ENCODE measurements around the gene CDC40. TPM values are rescaled to one million over a fixed set of nuclear protein-coding genes. Genes with fewer than 3 reads are reported as not detected.
"Not testable (repeated sequence)": the region's sequence is repeated elsewhere in the genome, so short reads cannot be mapped to it uniquely, and the experiment has no call there.

The CDC40 gene
- total RNA-seq, 1 donor from 2014 or later = 24.3 TPM

- H3K9me3 Mint-ChIP-seq = no peaks in the 10 kb centered on the region
- no peaks in the 10 kb centered on the region for H3K27me3 Mint-ChIP-seq (ENCODE audit: low read depth)
- H3K4me1 Mint-ChIP-seq = no peaks in the 10 kb centered on the region
- no peak for DNase-seq (ENCODE audit: low spot score in 2 of 2, unreplicated experiment in 2 of 2)
- H3K4me3 Mint-ChIP-seq = no peak overlapping the region
- no peak for TF ChIP-seq CTCF (IDR thresholded peaks at IDR 0.05; ENCODE audit: unreplicated experiment)
- H3K36me3 Mint-ChIP-seq = peaks cover 38% of the 10 kb centered on the region
- H3K27ac Mint-ChIP-seq = no peak overlapping the region
Measured at GRCh38 chr6:110226261-110226660, 46.0 kb downstream of the CDC40 start.

DNA sequence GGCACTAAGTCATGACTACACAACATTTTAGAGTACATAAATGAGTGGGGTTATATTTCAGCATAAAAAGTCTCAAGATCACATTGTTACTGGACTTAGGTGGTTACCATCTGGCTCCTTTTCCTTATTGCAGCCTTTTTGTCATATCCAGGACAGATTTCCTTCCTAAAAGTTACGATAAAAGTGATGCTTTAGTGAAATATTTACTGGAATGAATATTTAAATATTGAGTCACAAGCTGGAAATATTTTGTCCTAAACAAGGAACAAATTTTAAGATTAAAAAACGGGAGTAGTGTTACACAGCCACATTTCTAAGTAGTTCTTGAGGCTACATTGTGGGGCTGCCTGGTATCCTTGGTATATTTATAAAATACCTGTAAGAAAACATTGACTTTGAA lies 52.2 kb downstream of the CDC40 start:
- no peaks in the 10 kb centered on the region for H3K27me3 Mint-ChIP-seq (ENCODE audit: low read depth)
- DNase-seq (ENCODE audit: low spot score in 2 of 2, unreplicated experiment in 2 of 2) = no peak
- H3K9me3 Mint-ChIP-seq = peaks cover 16% of the 10 kb centered on the region
- H3K36me3 Mint-ChIP-seq = peaks cover 24% of the 10 kb centered on the region
- no peak for TF ChIP-seq CTCF (IDR thresholded peaks at IDR 0.05; ENCODE audit: unreplicated experiment)
- no peak overlapping the region for H3K27ac Mint-ChIP-seq
- H3K4me1 Mint-ChIP-seq = no peaks in the 10 kb centered on the region
- no peak overlapping the region for H3K4me3 Mint-ChIP-seq

DNA sequence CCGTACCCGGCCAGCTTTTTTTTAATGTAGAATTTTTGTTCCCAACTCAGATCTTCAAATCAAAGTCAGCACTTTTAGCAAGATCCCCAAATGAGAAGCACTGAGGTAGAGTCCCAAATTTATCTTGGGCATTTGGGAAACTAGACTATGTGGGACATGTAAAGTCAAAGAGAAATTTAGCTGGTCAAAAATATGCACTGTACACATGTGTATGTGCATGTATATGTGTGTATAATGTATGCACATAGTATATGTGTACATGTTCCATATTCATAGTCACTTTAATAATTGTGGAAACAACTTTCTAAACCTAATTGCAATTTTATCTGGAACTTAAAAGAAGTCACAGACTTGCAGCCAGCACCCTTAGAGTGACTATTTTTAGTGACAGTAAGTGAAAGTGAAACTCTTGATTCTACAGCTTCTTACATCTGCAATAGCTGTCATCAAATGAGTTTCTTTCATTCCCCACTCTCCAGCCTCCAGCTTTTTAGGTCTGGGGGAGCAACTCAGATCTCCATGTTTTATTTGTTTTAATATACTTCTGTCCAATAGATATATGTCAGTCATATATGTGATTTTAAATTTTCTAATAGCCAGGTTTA lies 53.6 kb downstream of the CDC40 start:
- Mint-ChIP-seq H3K4me1 (no peaks in the 10 kb centered on the region), H3K4me3 (no peak overlapping the region), H3K27me3 (ENCODE audit: low read depth) (no peaks in the 10 kb centered on the region), H3K36me3 (peaks cover 36% of the 10 kb centered on the region), H3K27ac (no peak overlapping the region), H3K9me3 (peaks cover 20% of the 10 kb centered on the region)
- no peak for TF ChIP-seq CTCF (IDR thresholded peaks at IDR 0.05; ENCODE audit: unreplicated experiment)
- no peak for DNase-seq (ENCODE audit: low spot score in 2 of 2, unreplicated experiment in 2 of 2)

- not testable (repeated sequence) for H3K4me3 Mint-ChIP-seq; H3K27me3 Mint-ChIP-seq (ENCODE audit: low read depth); H3K4me1 Mint-ChIP-seq; DNase-seq (ENCODE audit: low spot score in 2 of 2, unreplicated experiment in 2 of 2); H3K27ac Mint-ChIP-seq
- Mint-ChIP-seq H3K36me3 (peaks cover 33% of the 10 kb centered on the region), H3K9me3 (peaks cover 20% of the 10 kb centered on the region)
Measured at GRCh38 chr6:110236007-110236406, 55.8 kb downstream of the CDC40 start.

GRCh38 chr6:110239526-110240274 lies 59.5 kb downstream of the CDC40 start:
- H3K4me1 Mint-ChIP-seq = no peaks in the 10 kb centered on the region
- peaks cover 20% of the 10 kb centered on the region for H3K9me3 Mint-ChIP-seq
- no peaks in the 10 kb centered on the region for H3K27me3 Mint-ChIP-seq (ENCODE audit: low read depth)
- TF ChIP-seq CTCF (IDR thresholded peaks at IDR 0.05; ENCODE audit: unreplicated experiment) = no peak
- H3K27ac Mint-ChIP-seq = no peak overlapping the region
- DNase-seq (ENCODE audit: low spot score in 2 of 2, unreplicated experiment in 2 of 2) = no peak
- no peak overlapping the region for H3K4me3 Mint-ChIP-seq
- peaks cover 50% of the 10 kb centered on the region for H3K36me3 Mint-ChIP-seq

DNA sequence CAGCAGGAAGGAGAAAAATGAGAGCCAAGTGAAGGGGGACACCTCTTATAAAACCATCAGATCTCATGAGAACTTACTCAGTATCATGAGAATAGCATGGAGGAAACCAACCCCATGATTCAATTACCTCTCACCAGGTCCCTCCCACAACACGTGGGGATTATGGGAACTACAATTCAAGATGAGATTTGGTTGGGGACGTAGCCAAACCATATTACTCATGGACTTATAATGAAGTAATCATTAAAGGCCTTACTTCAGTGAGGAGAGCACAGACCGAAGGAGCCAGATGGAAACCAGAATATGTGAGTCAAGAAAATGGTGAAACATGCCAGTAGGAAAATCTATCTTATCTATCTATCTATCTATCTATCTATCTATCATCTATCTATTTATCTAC lies 64.4 kb downstream of the CDC40 start:
- not testable (repeated sequence) for H3K27ac Mint-ChIP-seq; DNase-seq (ENCODE audit: low spot score in 2 of 2, unreplicated experiment in 2 of 2); H3K4me3 Mint-ChIP-seq; H3K9me3 Mint-ChIP-seq; H3K4me1 Mint-ChIP-seq; H3K27me3 Mint-ChIP-seq (ENCODE audit: low read depth)
- peaks cover 38% of the 10 kb centered on the region for H3K36me3 Mint-ChIP-seq

All from mesothelial cell of epicardium (in vitro differentiated cells).